Putamen (tissue), 1 donor: Measurements from ENCODE around the gene IL17RA.
"Not testable (repeated sequence)": the region's sequence is repeated elsewhere in the genome, so short reads cannot be mapped to it uniquely, and the experiment has no call there.

Experiments used
- DNase-seq: peaks from one replicate; pipeline ENCODE4 v3.0.0-alpha.2; 2016; ENCODE audit warnings: low spot score

Gene IL17RA

GRCh38 chr22:17120711-17121232 lies 36.0 kb downstream of the IL17RA start:
- no peak for DNase-seq

- DNase-seq: peak; percentile 74
These were observed 36.7 kb downstream of the IL17RA start, which contains the start of gene TMEM121B for GRCh38 chr22:17121233-17122195. TSS of gene TMEM121B (minus strand) at chr22:17121360. CDS start at chr22:17121127, 233 bp downstream.

GRCh38 chr22:17130199-17130598 lies 45.4 kb downstream of the IL17RA start:
- DNase-seq: no peak

GRCh38 chr22:17131686-17132085 lies 46.9 kb downstream of the IL17RA start:
- DNase-seq: peak; percentile 76

DNA sequence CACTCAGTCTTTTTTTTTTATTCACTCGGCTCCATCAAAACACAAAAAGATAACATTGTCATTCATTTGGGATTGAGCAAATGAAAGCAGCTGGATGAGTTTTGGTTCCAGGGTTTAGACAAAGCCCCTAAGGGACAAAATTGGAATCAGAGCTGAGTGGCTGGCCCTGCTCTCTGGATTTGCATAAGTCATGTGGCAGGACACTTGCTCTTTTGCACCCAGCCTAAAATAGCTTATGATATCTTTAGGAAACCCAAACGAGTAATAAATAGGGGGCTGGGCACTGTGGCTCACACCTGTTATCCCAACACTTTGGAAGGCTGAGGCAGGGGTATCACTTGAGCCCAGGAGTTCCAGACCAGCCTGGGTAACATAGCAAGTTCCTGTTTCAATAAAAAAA lies 47.3 kb downstream of the IL17RA start:
- no peak for DNase-seq

- DNase-seq: no peak
These were observed 48.3 kb downstream of the IL17RA start for GRCh38 chr22:17133137-17133536.

DNA sequence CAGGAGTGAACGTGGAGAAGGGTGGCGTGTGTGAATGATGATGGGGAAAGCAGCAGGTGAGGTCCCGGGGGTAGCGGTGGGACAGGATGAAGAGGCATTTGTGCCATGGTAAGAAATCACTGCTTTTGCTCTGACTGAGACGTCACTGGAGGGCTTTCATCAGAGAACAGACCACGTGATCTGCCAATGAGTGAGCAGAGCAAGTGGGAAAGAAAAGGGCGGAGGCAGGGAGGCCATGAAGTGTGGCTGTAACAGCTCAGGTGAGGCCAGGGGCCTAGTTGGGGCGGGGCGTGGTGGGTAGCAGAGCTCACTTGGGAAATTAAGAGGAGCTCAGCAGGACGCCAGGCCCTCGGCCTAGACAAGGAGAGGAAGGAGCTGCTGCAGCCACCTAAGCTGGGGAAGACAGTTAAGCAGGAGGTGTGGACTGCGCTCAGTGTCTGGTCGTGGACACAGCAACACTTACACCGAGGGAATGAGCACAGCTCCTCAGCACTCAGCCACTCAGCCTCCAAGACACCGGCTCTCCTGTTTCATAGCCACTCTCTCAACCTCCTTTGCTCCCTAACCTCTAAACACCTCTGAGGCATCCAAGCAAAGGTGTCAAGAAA lies 50.5 kb downstream of the IL17RA start:
- no peak for DNase-seq

DNA sequence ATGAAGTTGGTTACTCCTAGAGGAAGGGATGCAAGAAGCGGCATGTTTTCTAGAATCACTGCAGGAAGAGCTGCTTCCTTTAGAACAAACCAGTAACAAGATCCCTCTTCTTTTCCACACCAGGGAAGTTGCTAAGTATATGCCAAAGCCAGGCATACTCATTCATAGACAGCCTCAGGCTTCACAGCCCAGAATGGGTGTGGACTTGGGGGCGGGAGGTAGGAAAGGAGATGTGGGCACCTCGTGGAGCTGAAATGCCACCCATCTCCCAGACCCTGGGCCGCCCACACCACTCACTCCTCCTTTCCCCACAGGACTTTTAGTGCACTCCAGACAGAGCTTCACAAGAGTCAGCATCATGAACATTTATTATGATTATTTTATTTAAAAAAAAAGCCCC lies 52.4 kb downstream of the IL17RA start:
- no peak for DNase-seq

GRCh38 chr22:17137861-17138425 lies 53.1 kb downstream of the IL17RA start:
- DNase-seq: no peak

- no peak for DNase-seq
These were observed 53.7 kb downstream of the IL17RA start for GRCh38 chr22:17138513-17138912.

DNA sequence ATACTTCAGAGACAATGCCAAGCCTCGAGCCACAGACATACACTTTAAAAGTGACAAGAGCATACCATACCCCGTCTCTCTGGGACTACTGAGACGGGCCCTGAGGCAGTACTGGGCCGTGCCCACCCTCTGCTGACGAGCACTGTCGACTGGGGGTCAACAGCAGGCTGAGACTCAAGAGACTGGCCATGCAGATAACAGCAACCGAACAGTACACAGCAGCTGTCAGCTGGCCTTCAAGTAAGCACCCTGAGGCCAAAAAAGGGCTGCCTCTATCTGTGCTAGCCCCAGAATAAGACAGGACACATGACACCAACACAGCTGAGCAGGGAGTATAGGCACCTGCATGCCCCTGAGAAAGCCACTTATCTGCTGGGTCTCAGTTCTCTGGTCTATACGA lies 55.2 kb downstream of the IL17RA start:
- no peak for DNase-seq

- no peak for DNase-seq
These were observed 56.3 kb downstream of the IL17RA start for GRCh38 chr22:17140826-17141766.

DNA sequence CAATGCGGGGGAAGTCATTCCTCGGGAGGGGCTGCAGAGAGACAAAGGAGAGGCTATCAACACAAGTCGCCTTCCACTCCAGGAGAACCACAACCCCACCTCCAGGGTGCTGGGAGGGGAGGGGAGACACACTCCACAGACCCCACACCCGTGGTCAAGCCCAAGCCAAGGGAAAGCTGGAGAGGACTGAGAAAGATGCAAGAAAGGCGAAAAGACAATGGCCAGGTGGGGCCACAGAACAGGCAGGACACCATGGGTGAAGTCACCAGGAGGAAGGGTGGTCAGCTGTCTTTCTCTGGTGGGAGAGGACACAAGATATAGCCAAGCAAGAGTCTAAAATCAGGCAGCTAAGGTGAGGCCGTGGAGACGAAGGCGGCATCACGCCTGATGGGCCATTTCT lies 58.3 kb downstream of the IL17RA start:
- DNase-seq: no peak

DNA sequence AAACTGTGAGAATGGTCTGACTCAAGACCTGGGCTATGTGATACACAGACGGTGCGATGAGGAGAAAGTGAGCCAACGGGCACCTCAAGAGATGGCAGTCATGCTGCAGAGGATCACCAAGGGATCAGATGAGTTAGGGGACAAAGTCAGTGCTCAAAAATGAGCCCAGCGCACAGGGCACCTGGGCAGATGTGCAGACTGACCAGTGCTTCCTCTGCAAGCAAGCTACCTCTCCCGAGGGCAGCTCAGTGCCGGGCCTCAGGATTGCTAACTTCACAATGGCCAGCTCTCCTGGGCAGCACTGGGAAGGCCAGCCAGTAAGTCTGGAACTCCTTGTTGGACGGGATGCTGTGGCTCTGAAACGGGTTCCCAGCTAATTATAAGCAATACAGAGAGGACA lies 59.0 kb downstream of the IL17RA start:
- no peak for DNase-seq

GRCh38 chr22:17145021-17145680 lies 60.4 kb downstream of the IL17RA start:
- no peak for DNase-seq

DNA sequence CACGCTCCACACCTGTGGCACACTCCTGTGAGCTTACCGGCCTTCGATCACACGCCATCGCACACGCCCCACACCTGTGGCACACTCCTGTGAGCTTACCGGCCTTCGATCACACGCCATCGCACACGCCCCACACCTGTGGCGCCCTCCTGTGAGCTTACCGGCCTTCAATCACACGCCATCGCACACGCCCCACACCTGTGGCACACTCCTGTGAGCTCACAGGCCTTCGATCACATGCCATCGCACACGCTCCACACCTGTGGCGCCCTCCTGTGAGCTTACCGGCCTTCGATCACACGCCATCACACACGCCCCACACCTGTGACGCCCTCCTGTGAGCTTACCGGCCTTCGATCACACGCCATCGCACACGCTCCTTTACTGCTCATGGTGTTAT lies 62.7 kb downstream of the IL17RA start:
- not testable (repeated sequence) for DNase-seq

GRCh38 chr22:17149076-17149815 lies 64.4 kb downstream of the IL17RA start:
- no peak for DNase-seq

- no peak for DNase-seq
These were observed 67.5 kb downstream of the IL17RA start for GRCh38 chr22:17152340-17152739.

DNA sequence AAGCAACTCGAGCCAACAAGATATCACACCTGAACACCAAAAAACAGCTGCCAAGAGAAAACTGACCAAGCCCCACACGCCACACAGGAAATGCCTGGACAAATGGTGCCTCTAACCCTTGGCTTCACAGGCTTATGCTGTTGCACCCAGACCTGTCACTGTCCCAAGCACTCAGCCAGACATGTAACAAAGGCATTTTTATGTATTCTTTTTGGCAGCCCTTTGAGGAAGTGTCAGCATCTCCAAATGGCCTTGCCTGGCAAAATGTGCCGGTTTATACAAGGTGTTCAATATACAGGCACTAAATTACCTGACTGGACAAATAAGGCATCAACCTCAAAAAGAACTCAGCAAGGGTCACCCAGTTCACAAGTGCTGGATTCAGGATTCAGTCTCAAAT lies 68.2 kb downstream of the IL17RA start:
- no peak for DNase-seq

DNA sequence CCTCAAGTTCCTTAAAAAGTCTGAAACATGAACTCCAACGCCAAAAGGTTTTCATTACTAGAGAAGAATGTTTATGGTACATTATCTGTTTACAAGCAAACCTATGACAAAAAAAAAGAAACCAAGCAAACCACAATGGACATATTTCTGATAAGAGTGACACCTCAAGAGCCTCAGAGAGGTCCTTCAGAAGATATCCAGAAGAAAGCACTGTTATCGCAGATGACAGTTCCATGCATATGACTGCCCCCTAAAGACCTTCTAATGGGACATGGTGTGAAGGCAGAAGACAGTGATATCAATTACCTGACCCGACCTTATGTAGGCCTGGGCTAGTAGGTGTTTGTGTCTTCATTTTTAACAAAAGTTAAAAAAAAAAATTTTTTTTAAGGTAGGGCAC lies 71.1 kb downstream of the IL17RA start:
- no peak for DNase-seq
